ENCODE measurements around the gene TAAR5. TPM values are rescaled to one million over a fixed set of nuclear protein-coding genes. Genes with fewer than 3 reads are reported as not detected.
"Not testable (repeated sequence)": the region's sequence is repeated elsewhere in the genome, so short reads cannot be mapped to it uniquely, and the experiment has no call there.

Gene TAAR5
- total and polyA plus RNA-seq, 9 donors: not detected

DNA sequence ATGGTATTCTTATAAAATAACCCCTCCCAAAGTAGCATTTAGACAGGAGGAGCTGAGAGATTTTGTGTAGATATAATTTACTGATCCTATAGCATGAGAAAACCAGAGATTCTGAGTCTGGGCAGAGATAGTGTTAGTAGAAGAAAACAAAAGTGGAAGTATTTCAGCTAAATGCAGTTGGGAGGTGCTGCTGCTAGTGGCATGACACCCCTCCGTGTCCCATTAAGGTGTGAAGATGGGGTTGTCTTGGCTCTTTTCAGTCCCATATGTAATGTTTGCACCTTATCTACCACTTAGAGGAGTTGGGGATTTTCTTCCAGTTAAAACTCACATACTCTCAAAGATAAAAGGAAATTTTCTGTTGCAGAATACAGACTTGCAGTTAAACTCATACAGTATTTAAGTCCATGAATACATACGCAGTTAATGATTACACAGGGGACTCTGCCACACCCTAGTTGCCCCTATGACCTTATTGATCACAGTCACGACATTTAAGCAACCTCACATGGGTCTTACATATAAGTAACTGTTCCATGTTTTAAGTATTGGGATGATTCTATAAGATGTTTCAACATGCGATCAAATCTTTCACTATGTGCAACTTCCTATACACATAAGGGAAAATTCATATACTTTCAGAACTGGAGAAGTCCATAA is 23.0 kb upstream of the TAAR5 start:
- Histone ChIP-seq H3K36me3 (no peaks in the 10 kb centered on the region), H3K4me3 (no peak overlapping the region), H3K4me1 (ENCODE audit: insufficient read depth) (no peaks in the 10 kb centered on the region), H3K9me3 (no peaks in the 10 kb centered on the region), H3K27ac (no peak overlapping the region), H3K27me3 (no peaks in the 10 kb centered on the region)
- TF ChIP-seq EP300 (IDR thresholded peaks at IDR 0.05) (no peak), CTCF (IDR thresholded peaks at IDR 0.05) (no peak), POLR2A (IDR thresholded peaks at IDR 0.05) (no peak)
- intact Hi-C loops (cut with DNase I): no loop called here
- WGBS, 3 donors: 54 to 63% (median 60%) methylated on average over 4 of the region's 4 CpGs
- DNase-seq: no peak

GRCh38 chr6:132611616-132612015 is 22.1 kb upstream of the TAAR5 start:
- no peak overlapping the region for H3K27ac ChIP-seq
- H3K4me1 ChIP-seq (ENCODE audit: insufficient read depth): no peaks in the 10 kb centered on the region
- TF ChIP-seq POLR2A (IDR thresholded peaks at IDR 0.05): no peak
- TF ChIP-seq CTCF (IDR thresholded peaks at IDR 0.05): no peak
- H3K27me3 ChIP-seq: no peaks in the 10 kb centered on the region
- 87 to 93% (median 92%) methylated on average over 2 of the region's 2 CpGs for WGBS, 3 donors
- intact Hi-C loops (cut with DNase I): no loop called here
- H3K9me3 ChIP-seq: no peaks in the 10 kb centered on the region
- no peak overlapping the region for H3K4me3 ChIP-seq
- no peak for DNase-seq
- H3K36me3 ChIP-seq: no peaks in the 10 kb centered on the region

DNA sequence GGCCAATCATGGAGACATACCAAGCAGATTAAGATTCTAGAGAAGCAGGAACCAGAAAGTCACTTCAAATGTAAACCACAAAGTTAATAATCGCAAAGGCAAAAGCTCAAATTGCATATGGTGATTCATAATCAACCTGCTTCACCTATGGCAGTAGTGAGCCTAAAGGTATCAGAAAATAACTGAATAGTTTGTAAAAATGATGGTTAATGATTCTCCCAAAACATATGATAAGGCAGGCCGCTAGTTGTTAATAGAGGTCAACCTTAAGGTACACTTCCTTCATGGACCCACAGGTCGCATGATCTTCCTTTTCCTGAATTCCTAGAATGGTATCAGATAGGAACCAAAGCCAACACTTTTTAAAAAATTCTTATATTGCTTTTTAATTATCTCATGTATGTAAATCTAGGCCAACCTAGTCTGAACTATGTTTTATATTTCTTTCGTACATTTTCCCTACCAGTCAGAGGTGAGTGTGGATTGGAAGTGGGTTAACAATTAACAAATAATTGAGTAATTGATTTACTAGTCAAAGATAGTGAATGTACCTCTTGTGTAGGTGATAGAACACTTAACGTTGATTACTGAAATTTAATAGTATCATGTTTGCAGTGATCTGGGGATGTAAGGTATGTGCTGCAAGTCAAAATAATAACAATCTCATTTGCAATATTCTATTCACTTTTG is 18.1 kb upstream of the TAAR5 start:
- Histone ChIP-seq H3K27me3 (no peaks in the 10 kb centered on the region), H3K36me3 (no peaks in the 10 kb centered on the region), H3K9me3 (no peaks in the 10 kb centered on the region), H3K4me1 (ENCODE audit: insufficient read depth) (no peaks in the 10 kb centered on the region), H3K4me3 (no peak overlapping the region), H3K27ac (no peak overlapping the region)
- TF ChIP-seq CTCF (IDR thresholded peaks at IDR 0.05) (no peak), EP300 (IDR thresholded peaks at IDR 0.05) (no peak), POLR2A (IDR thresholded peaks at IDR 0.05) (no peak)
- intact Hi-C loops (cut with DNase I): no loop called here
- no peak for DNase-seq
- WGBS, 3 donors: 81 to 92% (median 83%) methylated on average over 5 of the region's 5 CpGs

DNA sequence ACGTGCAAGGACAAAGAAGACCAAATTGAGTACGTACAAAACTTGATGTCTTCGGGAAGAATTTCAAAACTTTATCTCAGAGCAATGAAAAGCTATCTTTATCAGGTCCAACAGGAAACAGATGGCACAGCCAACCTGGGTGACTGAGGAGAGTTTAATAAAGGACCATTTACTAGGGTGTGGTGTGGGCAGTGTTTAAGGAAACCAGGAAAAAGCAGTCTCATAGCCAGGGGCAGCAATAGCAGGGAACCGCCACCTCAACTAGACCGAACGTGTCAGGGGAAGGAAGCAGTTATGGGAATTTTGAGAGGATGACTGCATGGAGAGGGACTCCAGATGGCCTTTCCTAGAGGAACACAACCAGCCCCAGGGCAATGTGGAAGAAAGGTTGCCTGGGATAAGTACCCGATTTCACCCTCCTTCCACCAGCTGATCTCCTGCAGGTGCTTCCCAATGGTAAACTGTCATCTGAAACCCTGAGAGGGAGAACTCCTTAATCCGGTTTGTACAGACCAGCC is 15.2 kb upstream of the TAAR5 start:
- Histone ChIP-seq H3K4me1 (ENCODE audit: insufficient read depth) (no peaks in the 10 kb centered on the region), H3K27ac (no peak overlapping the region), H3K36me3 (no peaks in the 10 kb centered on the region), H3K27me3 (no peaks in the 10 kb centered on the region), H3K9me3 (no peaks in the 10 kb centered on the region), H3K4me3 (no peak overlapping the region)
- WGBS, 3 donors: 81 to 88% (median 81%) methylated on average over 8 of the region's 8 CpGs
- intact Hi-C loops (cut with DNase I): no loop called here
- TF ChIP-seq POLR2A (IDR thresholded peaks at IDR 0.05): no peak
- TF ChIP-seq EP300 (IDR thresholded peaks at IDR 0.05): no peak
- no peak for TF ChIP-seq CTCF (IDR thresholded peaks at IDR 0.05)
- no peak for DNase-seq

GRCh38 chr6:132600900-132601299 is 11.4 kb upstream of the TAAR5 start:
- H3K4me3 ChIP-seq; DNase-seq; intact Hi-C loops (cut with DNase I); H3K4me1 ChIP-seq (ENCODE audit: insufficient read depth); H3K27ac ChIP-seq; H3K27me3 ChIP-seq; H3K36me3 ChIP-seq; H3K9me3 ChIP-seq: not testable (repeated sequence)
